OCI-LY1 (cell line): ENCODE measurements around the gene PTPN14.

Experiments
- H2AFZ ChIP-seq: fragments of 200-600 bp; sonication (generic), shearing (Covaris generic); 2 replicates; pipeline ENCODE4 v1.6.0; 2014; ENCODE audit warnings: antibody characterized with exemption, mild to moderate bottlenecking, low read length
- H3F3A ChIP-seq: fragments of 200-600 bp; sonication (generic), shearing (Covaris generic); 2 replicates; pipeline ENCODE4 v1.6.0; 2014; ENCODE audit warnings: mild to moderate bottlenecking, antibody characterized with exemption, low read length, moderate library complexity; ENCODE audit not compliant: insufficient read depth
- H3K27ac ChIP-seq: fragments of 200-600 bp; sonication (generic); 2 replicates; pipeline ENCODE4 v1.5.1; 2014; ENCODE audit warnings: low read length, mixed run types, mild to moderate bottlenecking, low read depth; ENCODE audit not compliant: poor library complexity, severe bottlenecking
- H3K27me3 ChIP-seq: fragments of 200-600 bp; sonication (generic); 2 replicates; pipeline ENCODE4 v1.6.0; 2014; ENCODE audit warnings: antibody characterized with exemption, mild to moderate bottlenecking, low read length, moderate library complexity; ENCODE audit not compliant: insufficient read depth
- H3K36me3 ChIP-seq: fragments of 200-600 bp; sonication (generic); 2 replicates; pipeline ENCODE4 v1.6.1; 2014; ENCODE audit warnings: mild to moderate bottlenecking, antibody characterized with exemption, low read length, moderate library complexity, mixed read lengths; ENCODE audit not compliant: insufficient read depth
- H3K4me1 ChIP-seq: fragments of 200-600 bp; sonication (generic); 2 replicates; pipeline ENCODE4 v1.5.1; 2014; ENCODE audit warnings: mild to moderate bottlenecking, low read length, moderate library complexity; ENCODE audit not compliant: insufficient read depth, severe bottlenecking
- H3K4me2 ChIP-seq: fragments of 200-600 bp; sonication (generic), shearing (Covaris generic); 2 replicates; pipeline ENCODE4 v1.6.1; 2014; ENCODE audit warnings: low read length
- H3K4me3 ChIP-seq: fragments of 200-600 bp; sonication (generic); 2 replicates; pipeline ENCODE4 v1.5.1; 2014; ENCODE audit warnings: low read length, low read depth, mild to moderate bottlenecking, mixed read lengths; ENCODE audit not compliant: poor library complexity, severe bottlenecking
- H3K79me2 ChIP-seq: fragments of 200-600 bp; shearing (Covaris generic); 2 replicates; pipeline ENCODE4 v1.6.1; 2016; ENCODE audit warnings: mixed run types, low read length, mixed read lengths; ENCODE audit not compliant: insufficient read depth
- H3K9ac ChIP-seq: fragments of 200-600 bp; sonication (generic), shearing (Covaris generic); 2 replicates; pipeline ENCODE4 v1.6.1; 2014; ENCODE audit warnings: mild to moderate bottlenecking, low read length, mixed read lengths
- H3K9me2 ChIP-seq: fragments of 200-600 bp; sonication (generic), shearing (Covaris generic); 2 replicates; pipeline ENCODE4 v1.6.1; 2014; ENCODE audit warnings: low read depth, mild to moderate bottlenecking, low read length, mixed read lengths
- H3K9me3 ChIP-seq: fragments of 200-600 bp; shearing (Covaris generic); 2 replicates; pipeline ENCODE4 v1.6.1; 2014; ENCODE audit warnings: low read length, mixed read lengths
- H4K20me1 ChIP-seq: fragments of 200-600 bp; sonication (generic), shearing (Covaris generic); 2 replicates; pipeline ENCODE4 v1.6.0; 2016; ENCODE audit warnings: mild to moderate bottlenecking, low read length; ENCODE audit not compliant: insufficient read depth
- EZH2 ChIP-seq: fragments of 200-600 bp; sonication (generic), shearing (Covaris generic); IDR thresholded peaks from 2 replicates; pipeline ENCODE4 v1.8.0; 2017; ENCODE audit warnings: borderline replicate concordance, mixed run types, mild to moderate bottlenecking, antibody characterized with exemption, low read length, moderate library complexity, mixed read lengths
- TF ChIP-seq, protein P1 (sequence below): fragments of 200-600 bp; sonication (generic), shearing (Covaris generic); IDR thresholded peaks from 2 replicates; pipeline ENCODE4 v1.5.1; 2017; ENCODE audit warnings: mild to moderate bottlenecking, antibody characterized with exemption, low read length, moderate library complexity, mixed read lengths

Gene PTPN14

DNA sequence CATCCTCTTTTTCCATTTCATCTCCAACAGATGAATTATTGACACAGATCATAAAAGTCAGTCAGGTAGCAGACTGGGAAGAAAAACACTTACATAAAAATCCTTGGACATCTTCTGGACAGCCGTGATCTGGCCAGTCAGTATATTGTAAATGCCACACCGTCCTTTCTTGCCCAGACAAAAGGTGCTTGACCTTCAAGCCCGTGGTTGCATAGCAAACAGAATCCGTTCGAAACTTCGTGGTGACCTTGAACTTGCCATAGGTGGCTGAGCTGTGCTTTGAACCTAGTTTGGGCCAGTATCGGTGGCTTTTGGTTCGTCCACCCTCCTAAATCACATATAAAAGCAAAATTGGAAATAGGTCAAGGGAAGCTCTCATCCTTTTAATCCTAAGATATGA is 182.0 kb downstream of the PTPN14 start:
- no peak overlapping the region for H3K4me3 ChIP-seq
- TF ChIP-seq, protein P1, sequence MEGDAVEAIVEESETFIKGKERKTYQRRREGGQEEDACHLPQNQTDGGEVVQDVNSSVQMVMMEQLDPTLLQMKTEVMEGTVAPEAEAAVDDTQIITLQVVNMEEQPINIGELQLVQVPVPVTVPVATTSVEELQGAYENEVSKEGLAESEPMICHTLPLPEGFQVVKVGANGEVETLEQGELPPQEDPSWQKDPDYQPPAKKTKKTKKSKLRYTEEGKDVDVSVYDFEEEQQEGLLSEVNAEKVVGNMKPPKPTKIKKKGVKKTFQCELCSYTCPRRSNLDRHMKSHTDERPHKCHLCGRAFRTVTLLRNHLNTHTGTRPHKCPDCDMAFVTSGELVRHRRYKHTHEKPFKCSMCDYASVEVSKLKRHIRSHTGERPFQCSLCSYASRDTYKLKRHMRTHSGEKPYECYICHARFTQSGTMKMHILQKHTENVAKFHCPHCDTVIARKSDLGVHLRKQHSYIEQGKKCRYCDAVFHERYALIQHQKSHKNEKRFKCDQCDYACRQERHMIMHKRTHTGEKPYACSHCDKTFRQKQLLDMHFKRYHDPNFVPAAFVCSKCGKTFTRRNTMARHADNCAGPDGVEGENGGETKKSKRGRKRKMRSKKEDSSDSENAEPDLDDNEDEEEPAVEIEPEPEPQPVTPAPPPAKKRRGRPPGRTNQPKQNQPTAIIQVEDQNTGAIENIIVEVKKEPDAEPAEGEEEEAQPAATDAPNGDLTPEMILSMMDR = no peak
- TF ChIP-seq EZH2 = no peak
- no peak overlapping the region for H2AFZ ChIP-seq
- H3K9ac ChIP-seq = no peak overlapping the region
- no peaks in the 10 kb centered on the region for H4K20me1 ChIP-seq
- H3K79me2 ChIP-seq = no peaks in the 10 kb centered on the region
- H3K4me1 ChIP-seq = no peaks in the 10 kb centered on the region
- no peak overlapping the region for H3K4me2 ChIP-seq
- no peaks in the 10 kb centered on the region for H3K36me3 ChIP-seq
- no peaks in the 10 kb centered on the region for H3K9me3 ChIP-seq
- peaks cover 5% of the 10 kb centered on the region; the same call in 1 of the 2 replicates for H3K27me3 ChIP-seq
- no peak overlapping the region for H3K27ac ChIP-seq
- H3F3A ChIP-seq = no peaks in the 10 kb centered on the region
- H3K9me2 ChIP-seq = no peaks in the 10 kb centered on the region

DNA sequence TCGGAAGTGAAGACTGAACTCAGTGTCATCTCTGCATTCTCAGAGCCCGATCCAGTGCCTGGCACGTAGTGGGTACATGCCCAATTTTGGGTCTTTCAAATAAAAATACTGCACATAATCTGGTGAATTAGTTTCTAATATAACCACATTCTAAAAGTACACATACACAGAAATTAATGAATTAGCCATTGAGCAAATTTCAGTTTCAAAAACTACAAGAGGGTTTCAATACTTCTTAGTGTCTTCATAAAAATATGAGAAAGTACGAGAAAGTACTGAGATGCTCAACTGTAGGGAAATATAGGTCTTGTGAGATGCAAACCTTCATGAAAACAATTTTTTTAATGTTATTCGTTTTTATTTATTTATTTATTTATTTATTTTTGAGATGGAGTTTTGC is 183.6 kb downstream of the PTPN14 start:
- Histone ChIP-seq H3K79me2 (no peaks in the 10 kb centered on the region), H3K27me3 (peaks cover 5% of the 10 kb centered on the region; the same call in 1 of the 2 replicates), H3K27ac (no peak overlapping the region), H3K9me2 (no peaks in the 10 kb centered on the region), H3K4me3 (no peak overlapping the region), H4K20me1 (no peaks in the 10 kb centered on the region), H3K4me1 (no peaks in the 10 kb centered on the region), H3F3A (no peaks in the 10 kb centered on the region), H3K9ac (no peak overlapping the region), H2AFZ (no peak overlapping the region), H3K36me3 (no peaks in the 10 kb centered on the region), H3K4me2 (no peak overlapping the region), H3K9me3 (no peaks in the 10 kb centered on the region)
- TF ChIP-seq, protein P1 = no peak
- no peak for TF ChIP-seq EZH2

DNA sequence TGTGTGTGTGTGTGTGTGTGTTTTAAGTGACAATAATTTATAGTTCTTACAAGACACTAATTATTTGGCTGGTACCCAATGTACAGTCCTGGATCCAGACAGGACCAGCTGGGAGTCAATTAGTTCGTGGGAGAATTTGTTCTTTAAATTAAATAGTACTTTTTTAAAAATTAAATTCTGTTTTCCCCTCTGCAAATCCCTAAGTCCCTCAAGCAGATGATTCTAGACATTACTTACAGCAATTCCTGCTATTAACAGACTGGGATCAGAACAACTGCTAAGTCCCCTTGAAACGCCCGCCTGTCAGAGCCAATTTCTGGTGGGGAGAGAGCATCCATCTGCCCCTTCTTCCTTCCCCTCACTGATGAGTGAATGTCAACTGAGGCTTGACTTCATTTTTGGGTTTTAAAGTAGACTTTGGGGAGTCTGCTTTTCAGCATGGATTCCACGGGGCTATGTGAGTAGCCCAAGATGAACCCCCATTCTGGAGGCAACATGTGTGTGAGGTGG is 186.6 kb downstream of the PTPN14 start:
- H4K20me1 ChIP-seq = no peaks in the 10 kb centered on the region
- no peak overlapping the region for H3K4me2 ChIP-seq
- H3K27ac ChIP-seq = no peak overlapping the region
- TF ChIP-seq, protein P1 = no peak
- no peak for TF ChIP-seq EZH2
- H3K27me3 ChIP-seq = no peaks in the 10 kb centered on the region
- H3K4me1 ChIP-seq = no peaks in the 10 kb centered on the region
- H3K9ac ChIP-seq = no peak overlapping the region
- H3F3A ChIP-seq = no peaks in the 10 kb centered on the region
- H2AFZ ChIP-seq = no peak overlapping the region
- H3K79me2 ChIP-seq = no peaks in the 10 kb centered on the region
- no peaks in the 10 kb centered on the region for H3K9me3 ChIP-seq
- no peak overlapping the region for H3K4me3 ChIP-seq
- no peaks in the 10 kb centered on the region for H3K36me3 ChIP-seq
- H3K9me2 ChIP-seq = no peaks in the 10 kb centered on the region
